HepG2 (cell line): Measurements from ENCODE around the gene XPNPEP2. TPM values are rescaled to one million over a fixed set of nuclear protein-coding genes. Genes with fewer than 3 reads are reported as not detected.

Source experiments
- ATAC-seq: fragments of 200-7000 bp; cut with Tn5 transposase; 3 replicates; pipeline ENCODE4 v1.9.1; 2020; ENCODE audit warnings: mild to moderate bottlenecking, moderate library complexity
- BruUV-seq: library from RNA; stranded (reverse); fragments of 400-500 nt; replicated peaks from 2 replicates; lab custom pipeline; 2021; lab: Mats Ljungman, UMichigan
- CTCF ChIA-PET: fragments of 300-600 bp; formaldehyde crosslinking; extraction: SDS; loops from one replicate; lab custom pipeline; 2021; ENCODE audit warnings: low total read pairs, inconsistent platforms, low intra/inter-chr PET ratio; lab: Yijun Ruan, JAX
- POLR2A ChIA-PET: fragments of 350-600 bp; sonication (Branson Sonifier 250); formaldehyde crosslinking; loops from one replicate; lab custom pipeline; 2020; ENCODE audit warnings: antibody characterized with exemption, inconsistent platforms; lab: Yijun Ruan, JAX
- DNase-seq: peaks from one replicate; pipeline ENCODE4 v3.0.0-alpha.2; 2015; ENCODE audit warnings: low spot score
- FAIRE-seq: peaks from 3 replicates; lab custom pipeline; 2011; peaks lifted over from hg19 to GRCh38; lab: Jason Lieb, UNC
- H2AFZ ChIP-seq: one replicate; pipeline ENCODE4 v1.6.1; 2011; ENCODE audit warnings: low read length, inconsistent platforms
- H3K27ac ChIP-seq: fragments of 300-600 bp; 3 replicates; pipeline ENCODE4 v1.8.0; 2011; ENCODE audit warnings: mixed run types, mild to moderate bottlenecking, mixed read lengths, low read length, inconsistent platforms; ENCODE audit not compliant: insufficient read depth; ENCODE audit errors: extremely low read length
- H3K27me3 ChIP-seq, 2 experiments: fragments of 200-600 bp in 1 of 2; 2 replicates in 1 of 2; 3 replicates in 1 of 2; pipeline versions ENCODE4 v1.6.0 to v1.8.0; 2011; ENCODE audit warnings: low read length in 2 of 2, mild to moderate bottlenecking in 2 of 2, moderate library complexity in 2 of 2, inconsistent platforms in 1 of 2; ENCODE audit not compliant: insufficient read depth in 2 of 2, control insufficient read depth in 1 of 2
- H3K36me3 ChIP-seq, 2 experiments: fragments of 200-600 bp in 1 of 2; replicated peaks in 1 of 2; 2 replicates in 1 of 2; 3 replicates in 1 of 2; pipeline versions ENCODE4 v1.5.1 to v1.8.0; 2011; ENCODE audit warnings: low read length in 2 of 2, inconsistent platforms in 1 of 2; ENCODE audit not compliant: insufficient read depth in 2 of 2, control insufficient read depth in 1 of 2
- H3K4me1 ChIP-seq: 2 replicates; pipeline ENCODE4 v1.5.1; 2012; ENCODE audit warnings: low read length, inconsistent platforms; ENCODE audit not compliant: insufficient read depth
- H3K4me2 ChIP-seq: 2 replicates; pipeline ENCODE4 v1.6.0; 2011; ENCODE audit warnings: low read depth, low read length, inconsistent platforms
- H3K4me3 ChIP-seq, 3 experiments: fragments of 200-600 bp in 1 of 3; sonication (generic), shearing (Covaris generic) in 1 of 3; replicated peaks in 1 of 3; 2 replicates each; pipeline ENCODE4 v1.5.1; 2011 to 2016; ENCODE audit warnings: low read length in 3 of 3, inconsistent platforms in 2 of 3, low read depth in 2 of 3, mild to moderate bottlenecking in 2 of 3, control low read depth in 1 of 3, mixed read lengths in 1 of 3; ENCODE audit not compliant: insufficient read depth in 1 of 3
- H3K79me2 ChIP-seq: one replicate; pipeline ENCODE4 v1.6.1; 2011; ENCODE audit warnings: low read length, inconsistent platforms; ENCODE audit not compliant: insufficient read depth
- H3K9ac ChIP-seq: 2 replicates; pipeline ENCODE4 v1.6.0; 2011; ENCODE audit warnings: mild to moderate bottlenecking, low read depth, low read length, inconsistent platforms; ENCODE audit not compliant: insufficient read depth
- H3K9me3 ChIP-seq: 2 replicates; pipeline ENCODE4 v1.5.1; 2012; ENCODE audit warnings: mild to moderate bottlenecking, low read length
- H4K20me1 ChIP-seq: 2 replicates; pipeline ENCODE4 v1.6.0; 2011; ENCODE audit warnings: inconsistent platforms, mild to moderate bottlenecking, low read length, moderate library complexity; ENCODE audit not compliant: insufficient read depth
- ATAD3A ChIP-seq: sonication (generic); formaldehyde crosslinking; IDR thresholded peaks from 2 replicates; pipeline ENCODE4 v1.4.0; 2020; ENCODE audit warnings: missing genetic modification reagents
- MAZ ChIP-seq, 2 experiments: sonication (generic) in 1 of 2; formaldehyde crosslinking in 1 of 2; IDR thresholded peaks; 2 replicates each; pipeline versions ENCODE4 v1.5.0 to v1.6.1; 2012 to 2020; ENCODE audit warnings: low read depth in 2 of 2, mild to moderate bottlenecking in 2 of 2, borderline replicate concordance in 1 of 2, improper control_type of control experiment in 1 of 2, low read length in 1 of 2, missing genetic modification reagents in 1 of 2, moderate library complexity in 1 of 2
- PAX8 ChIP-seq: sonication (generic); formaldehyde crosslinking; IDR thresholded peaks from 2 replicates; pipeline ENCODE4 v1.8.0; 2022; ENCODE audit warnings: mild to moderate bottlenecking, missing genetic modification reagents, borderline replicate concordance
- SRF ChIP-seq: IDR thresholded peaks from 2 replicates; pipeline ENCODE4 v1.6.1; 2011; ENCODE audit warnings: mild to moderate bottlenecking, low read depth, low read length, moderate library complexity
- ZNF468 ChIP-seq: sonication (generic); formaldehyde crosslinking; IDR thresholded peaks from 2 replicates; pipeline ENCODE4 v1.8.0; 2022; ENCODE audit warnings: mild to moderate bottlenecking, moderate library complexity, missing genetic modification reagents
- ZNF883 ChIP-seq: sonication (generic); formaldehyde crosslinking; IDR thresholded peaks from 2 replicates; pipeline ENCODE4 v1.5.1; 2020; ENCODE audit warnings: mild to moderate bottlenecking, missing genetic modification reagents; ENCODE audit errors: not compliant biosample characterization
- WGBS: methylation state at CpG from one replicate; pipeline ENCODE4 v1.1.6; 2017; ENCODE audit warnings: low lambda C conversion rate; 5-methylcytosine and 5-hydroxymethylcytosine counted together
- in situ Hi-C: cut with HindIII; loops from 2 replicates; pipeline ENCODE4 v1.10.0; 2017; ENCODE audit warnings: low pct_unique_long_range_greater_than_20kb; ENCODE audit not compliant: extremely low pct_ligation_motif_present
- intact Hi-C: fragments of 100-400 bp; cut with micrococcal nuclease; formaldehyde crosslinking; loops from one replicate; pipeline ENCODE4 v1.10.0; 2022; ENCODE audit not compliant: unreplicated experiment
- polyA plus RNA-seq, 8 experiments: library from polyadenylated mRNA; depleted of rRNA in 3 of 8; stranded (reverse) in 7 of 8; unstranded in 1 of 8; fragments of >200 nt; fragmentation: Illumina TruSeq in 4 of 8; extraction: Trizol in 4 of 8; gene quantifications; 2 replicates each; pipeline versions ENCODE4 v1.2.1 to v1.2.3, GENCODE V29; 2011 to 2016; ENCODE audit warnings: low read depth in 4 of 8, missing spikeins in 1 of 8, mixed read lengths in 1 of 8; ENCODE audit not compliant: insufficient read depth in 1 of 8
- total RNA-seq, 5 experiments: library from RNA; depleted of rRNA; stranded (reverse); fragments of >200 nt; fragmentation: Illumina TruSeq; extraction: Trizol; gene quantifications; 2 replicates each; pipeline ENCODE4 v1.2.3, GENCODE V29; 2016; ENCODE audit warnings: low read depth in 1 of 5
- TF ChIP-seq, protein P1 (sequence below): sonication (generic); formaldehyde crosslinking; IDR thresholded peaks from 2 replicates; pipeline ENCODE4 v1.4.0; 2020; ENCODE audit warnings: mild to moderate bottlenecking, low read depth, missing genetic modification reagents

Gene XPNPEP2
- total and polyA plus RNA-seq, 2 of the 13 experiments (the other 11 are each of a cell fraction or from before 2014, with no cell fraction given): 1.1 to 1.8 TPM

DNA sequence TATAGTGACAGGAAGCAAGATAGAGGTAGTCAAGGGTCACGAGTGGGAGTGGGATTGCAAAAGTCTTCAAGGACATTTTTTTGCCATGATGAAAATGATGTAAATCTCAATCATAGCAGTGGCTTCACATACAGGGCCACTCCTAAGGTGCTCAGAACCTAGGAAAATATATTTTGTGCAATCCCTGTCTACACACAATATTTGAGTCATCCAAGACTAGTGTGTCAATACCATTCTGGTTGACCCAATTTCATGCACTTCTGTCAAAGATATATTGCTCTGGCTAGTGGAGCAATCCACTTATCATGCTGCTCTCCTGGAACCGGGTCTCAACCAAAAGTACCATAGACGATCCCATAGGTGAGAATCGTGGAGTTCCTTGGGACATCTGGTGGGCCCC is 24.2 kb upstream of the XPNPEP2 start:
- H3K9ac ChIP-seq: no peak overlapping the region
- 51% methylated on average over 3 of the region's 4 CpGs for WGBS
- no peaks in the 10 kb centered on the region for H3K36me3 ChIP-seq
- in situ Hi-C loops (no loop called here), intact Hi-C loops (no loop called here)
- H3K27ac ChIP-seq: no peak overlapping the region
- H3K4me2 ChIP-seq: no peak overlapping the region
- no peak for DNase-seq
- no peaks in the 10 kb centered on the region for H4K20me1 ChIP-seq
- no peak overlapping the region for H2AFZ ChIP-seq
- TF ChIP-seq PAX8: no peak
- no peak for TF ChIP-seq MAZ (IDR thresholded peaks at IDR 0.05; ENCODE audit: borderline replicate concordance, low read depth, low read length)
- TF ChIP-seq MAZ (CRISPR knock-in tag; IDR thresholded peaks at IDR 0.05; ENCODE audit: low read depth): no peak
- TF ChIP-seq ZNF468: no peak
- TF ChIP-seq SRF: no peak
- TF ChIP-seq ZNF883 (CRISPR knock-in tag): no peak
- TF ChIP-seq, protein P1, sequence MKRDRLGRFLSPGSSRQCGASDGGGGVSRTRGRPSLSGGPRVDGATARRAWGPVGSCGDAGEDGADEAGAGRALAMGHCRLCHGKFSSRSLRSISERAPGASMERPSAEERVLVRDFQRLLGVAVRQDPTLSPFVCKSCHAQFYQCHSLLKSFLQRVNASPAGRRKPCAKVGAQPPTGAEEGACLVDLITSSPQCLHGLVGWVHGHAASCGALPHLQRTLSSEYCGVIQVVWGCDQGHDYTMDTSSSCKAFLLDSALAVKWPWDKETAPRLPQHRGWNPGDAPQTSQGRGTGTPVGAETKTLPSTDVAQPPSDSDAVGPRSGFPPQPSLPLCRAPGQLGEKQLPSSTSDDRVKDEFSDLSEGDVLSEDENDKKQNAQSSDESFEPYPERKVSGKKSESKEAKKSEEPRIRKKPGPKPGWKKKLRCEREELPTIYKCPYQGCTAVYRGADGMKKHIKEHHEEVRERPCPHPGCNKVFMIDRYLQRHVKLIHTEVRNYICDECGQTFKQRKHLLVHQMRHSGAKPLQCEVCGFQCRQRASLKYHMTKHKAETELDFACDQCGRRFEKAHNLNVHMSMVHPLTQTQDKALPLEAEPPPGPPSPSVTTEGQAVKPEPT: no peak
- no peak for TF ChIP-seq ATAD3A (CRISPR knock-in tag)
- H3K4me1 ChIP-seq: peaks cover 26% of the 10 kb centered on the region
- H3K27me3 ChIP-seq: no peaks in the 10 kb centered on the region
- ATAC-seq: no peak
- FAIRE-seq: no peak
- no peak overlapping the region for H3K4me3 ChIP-seq
- ChIA-PET CTCF (no interaction called here), POLR2A (no interaction called here)
- no peaks in the 10 kb centered on the region for H3K9me3 ChIP-seq
- no peaks in the 10 kb centered on the region for H3K79me2 ChIP-seq
- BruUV-seq: no TSS peak
